Spinal cord (tissue), 10 donors: ENCODE results near the gene AIP. TPM values are rescaled to one million over a fixed set of nuclear protein-coding genes. Genes with fewer than 3 reads are reported as not detected.
"Not testable (repeated sequence)": the region's sequence is repeated elsewhere in the genome, so short reads cannot be mapped to it uniquely, and the experiment has no call there.

Experiments used
- DNase-seq, 6 donors: peaks; one replicate each; pipeline versions ENCODE4 v3.0.0 to v3.0.0-alpha.2; 2013 to 2015; ENCODE audit warnings: low spot score in 6 of 6, low read depth in 4 of 6
- H3K27ac ChIP-seq: one replicate; pipeline ENCODE4 v1.5.1; 2013; ENCODE audit warnings: low read depth, low read length, control low read depth
- H3K27me3 ChIP-seq: one replicate; pipeline ENCODE4 v1.6.1; 2013; ENCODE audit warnings: low read length; ENCODE audit not compliant: control insufficient read depth, insufficient read depth
- H3K36me3 ChIP-seq: one replicate; pipeline ENCODE4 v1.6.1; 2013; ENCODE audit warnings: low read length; ENCODE audit not compliant: control insufficient read depth, insufficient read depth
- H3K4me1 ChIP-seq: one replicate; pipeline ENCODE4 v1.6.1; 2013; ENCODE audit warnings: low read length; ENCODE audit not compliant: control insufficient read depth, insufficient read depth
- H3K4me3 ChIP-seq: one replicate; pipeline ENCODE4 v1.5.1; 2013; ENCODE audit warnings: low read depth, low read length, control low read depth
- H3K9me3 ChIP-seq: one replicate; pipeline ENCODE4 v1.6.1; 2013; ENCODE audit warnings: low read length; ENCODE audit not compliant: control insufficient read depth, insufficient read depth
- WGBS: methylation state at CpG from one replicate; pipeline ENCODE4 v1.1.5; 2013; ENCODE audit warnings: missing lambda C conversion rate; ENCODE audit not compliant: insufficient coverage; 5-methylcytosine and 5-hydroxymethylcytosine counted together
- polyA plus RNA-seq, 2 donors: library from polyadenylated mRNA; unstranded; fragments of 120-200 nt; gene quantifications; one replicate each; pipeline ENCODE4 v1.2.1, GENCODE V29; 2013; ENCODE audit not compliant: insufficient read length in 2 of 2
- total RNA-seq, 2 donors: library from RNA; depleted of rRNA in 1 of 2; stranded (reverse); fragments of 120-200 nt in 1 of 2; fragments of >200 nt in 1 of 2; gene quantifications; one replicate each; pipeline versions ENCODE4 v1.2.3 to v1.2.4, GENCODE V29; 2013 to 2014
- donor health status: healthy.

Gene AIP
- total and polyA plus RNA-seq, 4 donors, result 47.0 to 77.4 (median 65.1) TPM

GRCh38 chr11:67468056-67468455 lies 14.8 kb upstream of the AIP start:
- Histone ChIP-seq H3K27ac (no peak overlapping the region), H3K9me3 (no peaks in the 10 kb centered on the region), H3K4me3 (peak overlapping the region; percentile 76), H3K4me1 (peaks cover 49% of the 10 kb centered on the region), H3K27me3 (no peaks in the 10 kb centered on the region), H3K36me3 (peaks cover 19% of the 10 kb centered on the region)
- 45% methylated on average over 1 of the region's 5 CpGs for WGBS
- no peak for DNase-seq

GRCh38 chr11:67468456-67468758 lies 14.4 kb upstream of the AIP start:
- H3K36me3 ChIP-seq, result peaks cover 19% of the 10 kb centered on the region

GRCh38 chr11:67468759-67469507 lies 13.9 kb upstream of the AIP start, which contains the start of gene TMEM134:
Gene TMEM134 (minus strand): TSS chr11:67469251. CDS start chr11:67469192, 59 bp downstream.
- H3K27ac ChIP-seq, result peak within 1 kb of the TSS; percentile 89

More at GRCh38 chr11:67468456-67468758, 14.4 kb upstream of the AIP start:
- H3K27me3 ChIP-seq, result no peaks in the 10 kb centered on the region
- H3K27ac ChIP-seq, result peak overlapping the region; percentile 62
- 0% methylated on average over 6 of the region's 6 CpGs for WGBS
- peak overlapping the region; percentile 76 for H3K4me3 ChIP-seq
- DNase-seq, result no peak
- H3K4me1 ChIP-seq, result peaks cover 49% of the 10 kb centered on the region
- H3K9me3 ChIP-seq, result no peaks in the 10 kb centered on the region

GRCh38 chr11:67469508-67469811 lies 13.4 kb upstream of the AIP start:
- 20% methylated on average over 7 of the region's 9 CpGs for WGBS
- DNase-seq, result no peak
- Histone ChIP-seq H3K4me3 (peak overlapping the region; percentile 78), H3K9me3 (no peaks in the 10 kb centered on the region), H3K27me3 (no peaks in the 10 kb centered on the region), H3K27ac (peak overlapping the region; percentile 89), H3K4me1 (peaks cover 41% of the 10 kb centered on the region), H3K36me3 (peaks cover 14% of the 10 kb centered on the region)

More at GRCh38 chr11:67468759-67469507, 13.9 kb upstream of the AIP start, which contains the start of gene TMEM134:
- Histone ChIP-seq H3K9me3 (no peaks in the 10 kb centered on the region), H3K4me1 (peaks cover 46% of the 10 kb centered on the region), H3K36me3 (peaks cover 16% of the 10 kb centered on the region), H3K27me3 (no peaks in the 10 kb centered on the region), H3K4me3 (peak within 1 kb of the TSS; percentile 78)
- DNase-seq, result peak; percentile 74 to 97 (median 86)
- WGBS, result under 1% methylated on average over 76 of the region's 76 CpGs

GRCh38 chr11:67470337-67471002 lies 12.4 kb upstream of the AIP start:
- no peak overlapping the region for H3K4me3 ChIP-seq
- no peak for DNase-seq
- no peaks in the 10 kb centered on the region for H3K9me3 ChIP-seq
- peaks cover 14% of the 10 kb centered on the region for H3K36me3 ChIP-seq
- 70% methylated on average over 4 of the region's 8 CpGs for WGBS
- H3K4me1 ChIP-seq, result peaks cover 32% of the 10 kb centered on the region
- no peaks in the 10 kb centered on the region for H3K27me3 ChIP-seq
- H3K27ac ChIP-seq, result no peak overlapping the region

GRCh38 chr11:67472882-67473281 lies 9.9 kb upstream of the AIP start:
- no peaks in the 10 kb centered on the region for H3K9me3 ChIP-seq
- H3K36me3 ChIP-seq, result no peaks in the 10 kb centered on the region
- H3K4me3 ChIP-seq, result no peak overlapping the region
- DNase-seq, result no peak
- no peak overlapping the region for H3K27ac ChIP-seq
- 29% methylated on average over 2 of the region's 7 CpGs for WGBS
- H3K4me1 ChIP-seq, result peaks cover 15% of the 10 kb centered on the region
- no peaks in the 10 kb centered on the region for H3K27me3 ChIP-seq

- not testable (repeated sequence) for H3K9me3 ChIP-seq, H3K36me3 ChIP-seq, DNase-seq, H3K27me3 ChIP-seq, H3K4me3 ChIP-seq, H3K4me1 ChIP-seq, H3K27ac ChIP-seq
- 83% methylated on average over 10 of the region's 10 CpGs for WGBS
Measured at GRCh38 chr11:67476692-67477091, 6.1 kb upstream of the AIP start.

GRCh38 chr11:67477344-67478050 lies 5.3 kb upstream of the AIP start:
- not testable (repeated sequence) for DNase-seq, H3K27me3 ChIP-seq, H3K36me3 ChIP-seq, H3K4me3 ChIP-seq, H3K4me1 ChIP-seq, H3K9me3 ChIP-seq, H3K27ac ChIP-seq
- WGBS, result 87% methylated on average over 5 of the region's 16 CpGs

- Histone ChIP-seq H3K36me3 (peaks cover 17% of the 10 kb centered on the region), H3K27me3 (no peaks in the 10 kb centered on the region), H3K4me3 (peak overlapping the region; percentile 85), H3K9me3 (peaks cover 2% of the 10 kb centered on the region), H3K27ac (peak overlapping the region; percentile 95), H3K4me1 (peaks cover 27% of the 10 kb centered on the region)
- no peak for DNase-seq
- WGBS, result 60% methylated on average over 1 of the region's 19 CpGs
Measured at GRCh38 chr11:67482275-67482826, 475 bp upstream of the AIP start.
